CD4-positive, alpha-beta T cell treated with Interleukin-4 for 1 hour (primary cell): ENCODE data around the gene TMEM132C.

Experiments
- DNase-seq, 2 donors: peaks; one replicate each; pipeline ENCODE4 v3.0.0-alpha.2; 2020 to 2022

Gene TMEM132C

DNA sequence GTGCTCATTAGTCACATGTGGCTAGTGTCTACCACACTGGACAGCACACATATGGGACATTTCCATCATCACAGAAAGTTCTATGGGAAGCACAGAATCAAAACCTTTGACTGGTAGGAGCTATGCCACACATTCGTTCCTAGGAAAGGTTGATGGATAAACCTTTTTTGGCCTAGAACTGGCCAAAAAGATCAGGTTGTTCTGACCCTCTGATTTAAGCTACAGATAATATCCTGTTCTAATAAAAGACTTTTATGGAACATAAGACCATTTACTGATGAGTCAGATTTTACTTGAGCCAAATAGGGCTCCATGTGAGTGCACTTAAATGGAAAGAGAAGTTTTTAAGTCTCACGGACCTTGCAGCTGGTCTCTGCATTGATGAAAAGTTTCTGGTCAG lies 413.6 kb downstream of the TMEM132C start:
- no peak for DNase-seq

GRCh38 chr12:128682548-128683275 lies 415.7 kb downstream of the TMEM132C start:
- no peak for DNase-seq

- no peak for DNase-seq
These were observed 417.4 kb downstream of the TMEM132C start for GRCh38 chr12:128684352-128684751.

- no peak for DNase-seq
These were observed 419.0 kb downstream of the TMEM132C start for GRCh38 chr12:128685903-128686475.

DNA sequence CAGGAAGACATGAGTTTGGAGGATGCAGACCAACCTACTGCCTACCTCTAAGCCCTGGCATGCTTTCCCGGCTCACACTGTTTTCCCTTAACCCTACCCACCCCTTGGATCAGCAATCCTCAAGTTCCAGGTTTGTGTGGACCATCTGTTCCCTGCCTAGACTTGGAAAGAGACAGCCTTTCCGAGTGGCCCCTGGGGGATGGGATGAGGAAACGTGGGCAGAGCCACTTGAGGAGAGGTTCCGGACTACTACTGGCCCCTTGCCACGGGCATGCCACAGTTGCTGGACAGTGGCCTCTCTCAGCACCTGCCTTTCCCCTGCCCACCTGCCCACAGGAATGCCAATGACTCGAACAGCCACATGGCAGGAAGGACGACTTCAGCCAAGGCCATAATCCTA lies 420.9 kb downstream of the TMEM132C start:
- no peak for DNase-seq

- no peak for DNase-seq
These were observed 423.7 kb downstream of the TMEM132C start for GRCh38 chr12:128690641-128691040.

DNA sequence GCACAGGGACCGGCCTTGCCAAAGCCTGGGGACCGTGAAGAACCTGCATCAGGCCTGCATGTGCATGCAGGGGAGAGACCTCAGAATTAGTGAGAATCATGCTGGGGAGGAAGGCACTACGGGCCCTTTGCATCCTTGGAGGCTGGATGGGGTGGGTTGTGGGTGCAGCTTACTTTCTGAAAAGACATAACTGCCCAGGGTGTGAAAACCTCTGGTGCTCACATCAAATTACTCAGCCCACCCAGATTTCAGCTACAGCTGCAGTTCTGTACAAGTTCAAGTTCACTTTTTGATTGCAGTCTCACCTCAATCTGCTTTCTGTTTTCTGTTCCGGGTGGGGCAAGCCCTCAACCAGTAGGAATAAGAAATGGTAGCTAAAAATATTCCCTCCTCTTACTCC lies 426.1 kb downstream of the TMEM132C start:
- DNase-seq = peak in 1 of 2 donors; percentile 25

GRCh38 chr12:128693771-128694170 lies 426.8 kb downstream of the TMEM132C start:
- DNase-seq = no peak

- DNase-seq = no peak
These were observed 427.5 kb downstream of the TMEM132C start for GRCh38 chr12:128694445-128694844.

- no peak for DNase-seq
These were observed 428.7 kb downstream of the TMEM132C start for GRCh38 chr12:128695697-128696096.

- DNase-seq = no peak
These were observed 431.5 kb downstream of the TMEM132C start for GRCh38 chr12:128698301-128698972.

GRCh38 chr12:128699106-128699505 lies 432.1 kb downstream of the TMEM132C start:
- DNase-seq = no peak

DNA sequence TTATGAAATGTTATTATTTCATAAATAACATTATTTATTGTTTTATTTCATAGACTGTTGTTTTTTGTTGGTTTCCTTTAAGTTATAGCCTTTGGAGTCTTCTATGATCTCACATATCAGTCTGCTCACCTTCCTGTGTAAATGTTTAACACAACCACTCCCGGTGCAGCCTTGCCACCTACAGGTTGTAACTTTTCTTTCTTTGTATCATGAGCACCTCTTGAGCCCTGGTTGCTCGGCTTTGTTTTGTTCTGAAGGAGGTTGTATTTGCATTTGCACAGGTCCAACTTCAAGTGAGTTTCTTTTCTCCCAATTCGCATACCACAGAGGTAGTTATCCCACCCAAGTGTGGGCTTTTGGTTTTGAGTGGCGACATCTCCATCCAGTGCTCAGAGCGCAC lies 435.4 kb downstream of the TMEM132C start:
- no peak for DNase-seq

DNA sequence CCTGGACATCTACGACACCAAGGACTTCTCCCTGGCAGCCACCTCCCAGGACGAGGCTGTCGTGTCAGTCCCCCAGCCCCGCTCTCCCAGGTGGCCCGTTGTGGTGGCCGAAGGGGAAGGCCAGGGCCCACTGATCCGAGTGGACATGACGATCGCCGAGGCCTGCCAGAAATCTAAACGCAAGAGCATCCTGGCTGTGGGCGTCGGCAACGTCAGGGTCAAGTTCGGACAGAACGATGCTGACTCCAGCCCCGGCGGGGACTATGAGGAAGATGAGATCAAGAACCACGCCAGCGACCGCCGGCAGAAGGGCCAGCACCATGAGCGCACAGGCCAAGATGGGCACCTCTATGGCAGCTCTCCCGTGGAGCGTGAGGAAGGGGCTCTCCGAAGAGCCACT lies 438.2 kb downstream of the TMEM132C start:
- no peak for DNase-seq

- no peak for DNase-seq
These were observed 440.5 kb downstream of the TMEM132C start for GRCh38 chr12:128707488-128707887.

DNA sequence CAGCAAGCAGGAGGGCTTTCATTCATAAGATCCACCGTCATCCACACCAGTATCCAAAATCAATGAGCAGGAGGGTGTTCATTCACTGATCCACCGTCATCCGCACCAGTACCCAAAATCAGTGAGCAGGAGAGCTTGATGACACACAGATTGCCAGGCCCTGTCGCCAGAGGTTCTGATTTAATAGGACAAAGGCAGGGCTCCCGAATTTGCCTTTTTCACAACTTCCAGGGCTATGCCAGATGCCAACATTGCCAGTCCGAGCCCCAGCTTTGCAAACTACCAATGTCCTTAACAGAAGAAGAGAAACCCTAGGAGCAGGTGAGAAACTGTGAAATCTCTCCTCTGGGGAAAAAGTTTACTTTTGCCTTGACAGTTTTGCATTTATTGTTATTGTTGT lies 441.8 kb downstream of the TMEM132C start:
- no peak for DNase-seq

GRCh38 chr12:128709660-128710059 lies 442.7 kb downstream of the TMEM132C start:
- DNase-seq = no peak

GRCh38 chr12:128711486-128711885 lies 444.5 kb downstream of the TMEM132C start:
- no peak for DNase-seq

DNA sequence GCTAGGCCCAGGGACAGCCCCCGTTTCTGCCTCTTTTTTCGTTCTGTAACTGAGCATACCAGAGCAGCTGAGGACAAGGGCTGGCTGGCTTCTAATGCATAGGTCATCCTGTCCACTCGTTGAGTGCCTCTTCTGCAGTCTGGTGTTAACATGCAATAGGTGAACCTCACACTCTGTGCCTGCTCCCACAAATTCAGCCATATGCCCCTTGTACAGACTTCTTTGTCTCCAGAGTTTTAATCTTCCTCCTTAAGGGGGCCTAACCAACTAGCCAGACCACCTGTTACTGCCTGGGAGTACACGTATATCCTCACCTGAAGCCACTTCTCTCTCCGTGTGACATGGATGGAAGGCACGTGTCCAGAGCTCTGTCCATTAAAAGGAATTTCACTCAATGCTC lies 445.7 kb downstream of the TMEM132C start:
- DNase-seq = no peak

- DNase-seq = no peak
These were observed 448.5 kb downstream of the TMEM132C start for GRCh38 chr12:128715485-128715884.

- DNase-seq = no peak
These were observed 457.6 kb downstream of the TMEM132C start for GRCh38 chr12:128724468-128725046.

GRCh38 chr12:128726886-128727285 lies 459.9 kb downstream of the TMEM132C start:
- no peak for DNase-seq

- DNase-seq = no peak
These were observed 460.5 kb downstream of the TMEM132C start for GRCh38 chr12:128727461-128727860.

DNA sequence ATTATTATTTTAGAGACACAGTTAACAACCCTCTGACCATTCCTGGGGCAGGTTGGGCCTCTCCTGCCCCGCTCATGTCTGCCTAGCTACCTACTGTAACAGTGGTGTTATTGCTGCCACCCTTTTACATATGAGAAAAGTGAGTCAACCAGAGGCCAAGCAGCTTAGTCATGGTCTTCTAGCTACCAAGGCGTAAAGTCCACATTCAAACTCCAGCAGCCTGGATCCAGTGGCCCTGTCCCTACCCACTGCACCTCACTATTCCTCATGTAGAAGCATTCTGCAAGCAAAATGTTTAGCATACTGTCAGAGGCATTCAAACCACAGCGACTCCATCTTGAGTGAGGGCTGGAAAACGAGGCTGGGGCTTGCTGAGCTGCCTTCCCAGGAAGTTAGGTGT lies 461.0 kb downstream of the TMEM132C start:
- DNase-seq = no peak
